RWPE1 (cell line): ENCODE data around the gene FOXD2.

Experiments used
- CTCF ChIA-PET: fragments of 350-600 bp; sonication (Branson Sonifier 250); formaldehyde crosslinking; extraction: SDS; loops from one replicate; lab custom pipeline; 2021; lab: Yijun Ruan, JAX
- POLR2A ChIA-PET: fragments of 400-600 bp; formaldehyde crosslinking; extraction: SDS; loops from one replicate; lab custom pipeline; 2020; ENCODE audit warnings: antibody characterized with exemption; ENCODE audit not compliant: low non-redundant PET; lab: Yijun Ruan, JAX
- DNase-seq: peaks from one replicate; pipeline ENCODE4 v3.0.0; 2012; ENCODE audit warnings: low spot score
- H3K27ac ChIP-seq: fragments of 450-650 bp; 2 replicates; pipeline ENCODE4 v1.5.1; 2017
- CTCF ChIP-seq: fragments of 450-650 bp; conservative IDR thresholded peaks from 2 replicates; pipeline ENCODE4 v1.5.1; 2017; ENCODE audit warnings: low read depth, mild to moderate bottlenecking

Gene FOXD2

DNA sequence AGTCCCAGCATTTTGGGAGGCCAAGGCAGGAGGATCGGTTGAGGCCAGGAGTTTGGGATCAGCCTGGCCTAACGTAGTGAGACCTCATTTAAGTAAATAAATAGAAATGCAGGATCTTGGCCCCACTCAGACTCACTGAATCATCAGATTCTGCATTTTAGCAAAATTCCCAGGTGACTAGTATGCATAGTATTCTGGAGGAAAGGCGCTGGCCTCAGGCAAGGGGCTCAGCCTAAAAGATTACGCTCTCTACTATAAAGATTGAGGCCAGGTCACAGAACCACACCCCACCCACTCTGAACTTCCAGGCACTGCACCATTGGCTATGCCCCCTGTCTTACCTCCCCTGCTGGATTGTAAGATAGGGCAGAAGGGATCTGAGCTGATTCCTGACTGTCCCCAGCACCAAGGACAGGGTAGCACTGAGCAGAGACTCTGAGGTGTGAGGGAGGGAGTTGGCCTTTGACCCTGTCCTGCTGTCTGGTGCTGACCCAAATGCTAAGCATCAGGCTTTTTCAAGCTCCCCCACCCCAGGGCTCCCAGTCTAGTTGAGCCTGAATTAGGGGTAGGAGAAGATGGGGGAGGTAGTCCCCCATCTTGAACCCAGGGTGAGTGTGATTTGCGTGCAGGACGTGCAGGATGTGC lies 19.0 kb upstream of the FOXD2 start:
- no peak overlapping the region for H3K27ac ChIP-seq
- ChIA-PET POLR2A (no interaction called here), CTCF (interaction anchor here (0.8 to 1.7 kb wide), 2 partner anchors 18 to 30 kb away, joined by 3 read pairs; no protein-coding TSS in a partner anchor)
- no peak for TF ChIP-seq CTCF
- no peak for DNase-seq

DNA sequence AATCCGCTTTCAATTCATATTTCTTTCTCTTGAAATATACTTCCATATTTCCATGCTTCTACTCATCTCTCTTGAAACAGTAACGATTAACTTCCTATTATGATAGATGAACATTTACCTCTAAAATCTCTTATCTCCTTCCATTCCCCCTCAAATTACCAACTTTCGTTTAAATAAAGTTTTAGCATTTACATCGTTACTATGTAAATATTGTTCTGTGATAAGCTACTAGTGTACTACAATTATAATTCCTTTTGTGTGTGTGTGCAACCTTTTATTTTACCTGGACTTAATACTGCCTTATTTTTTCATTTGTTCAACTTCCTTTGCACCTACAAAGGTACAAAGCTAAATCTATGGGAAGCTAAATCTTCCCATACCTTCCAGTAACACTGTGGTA lies 17.3 kb upstream of the FOXD2 start:
- no peak for TF ChIP-seq CTCF
- CTCF ChIA-PET = interaction anchor here (0.6 to 1.7 kb wide), 3 partner anchors 32 to 305 kb away, joined by 3 to 4 read pairs (median 3); no protein-coding TSS in a partner anchor
- POLR2A ChIA-PET = interaction anchor here (0.6 kb wide), 1 partner anchor 13 kb away, joined by 6 read pairs; no protein-coding TSS in a partner anchor
- DNase-seq = no peak
- H3K27ac ChIP-seq = no peak overlapping the region

- ChIA-PET POLR2A (no interaction called here), CTCF (interaction anchor here (0.6 to 2.5 kb wide), 8 partner anchors 8 to 1015 kb away, joined by 3 to 22 read pairs (median 4); no protein-coding TSS in a partner anchor)
- DNase-seq = no peak
- no peak for TF ChIP-seq CTCF
- no peak overlapping the region for H3K27ac ChIP-seq
These were observed 14.0 kb upstream of the FOXD2 start for GRCh38 chr1:47423872-47424271.

DNA sequence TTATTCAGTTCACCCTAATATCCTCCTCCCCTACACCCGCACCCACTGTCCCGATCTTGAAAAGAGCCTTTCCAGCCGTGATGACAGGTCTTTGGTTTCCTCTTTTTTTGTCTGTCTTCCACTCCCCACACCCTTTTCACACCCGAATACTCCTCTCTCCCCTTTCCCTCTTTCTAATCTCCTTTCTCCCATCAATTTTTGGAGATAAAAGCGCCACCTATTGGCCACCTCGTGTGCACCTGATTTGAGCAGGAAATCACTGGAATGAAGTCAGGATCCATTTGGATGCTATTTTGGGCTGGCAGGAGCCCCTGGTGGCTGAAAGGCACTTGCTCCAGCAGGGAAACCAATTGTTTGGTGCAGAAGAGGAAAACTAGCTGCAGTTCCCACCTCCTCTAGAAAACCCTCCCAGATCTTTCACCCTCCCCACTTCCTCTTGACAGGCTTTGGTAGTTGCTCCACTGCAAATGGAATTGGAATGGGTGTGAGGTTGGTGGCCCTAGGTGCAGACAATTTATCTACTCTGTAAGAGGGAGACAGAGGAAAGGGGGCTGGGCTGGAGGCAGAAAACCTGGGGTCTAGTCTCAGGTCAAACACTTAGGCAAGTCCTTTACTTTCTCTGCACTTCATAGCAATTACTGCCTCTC lies 13.4 kb upstream of the FOXD2 start:
- CTCF ChIA-PET = interaction anchor here (0.6 to 2.5 kb wide), 9 partner anchors 8 to 322 kb away, joined by 3 to 22 read pairs (median 3); no protein-coding TSS in a partner anchor
- peak; percentile 75 for TF ChIP-seq CTCF
- POLR2A ChIA-PET = no interaction called here
- H3K27ac ChIP-seq = no peak overlapping the region
- DNase-seq = peak; percentile 73

DNA sequence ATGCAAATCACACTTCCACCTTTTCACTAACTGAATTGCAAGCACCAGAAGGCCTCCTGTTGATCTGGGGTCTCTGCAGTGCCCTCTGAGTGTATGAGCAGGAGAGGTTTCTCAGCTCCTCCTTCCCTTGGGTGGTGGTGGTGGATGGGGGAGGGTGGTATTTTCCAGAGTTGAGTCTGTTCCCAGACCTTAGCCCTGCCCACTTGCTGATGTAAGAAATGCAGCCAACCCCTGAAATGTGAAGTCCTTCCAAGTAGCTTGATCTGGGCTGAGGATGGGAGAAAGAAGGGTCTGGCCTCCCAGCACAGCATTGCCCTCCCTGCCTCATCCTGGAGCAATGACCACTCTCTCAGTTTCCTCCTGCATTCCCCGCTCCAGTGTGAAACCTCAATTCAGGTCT lies 6.3 kb upstream of the FOXD2 start:
- peak overlapping the region; percentile 64 for H3K27ac ChIP-seq
- TF ChIP-seq CTCF = no peak
- CTCF ChIA-PET = interaction anchor here (0.7 to 2.0 kb wide), 6 partner anchors 8 to 280 kb away, joined by 3 to 8 read pairs (median 3); no protein-coding TSS in a partner anchor
- POLR2A ChIA-PET = no interaction called here
- peak; percentile 36 for DNase-seq
